Central memory CD4-positive, alpha-beta T cell (primary cell): ENCODE data around the gene HLA-A.

Experiments
- DNase-seq: peaks from one replicate; pipeline ENCODE4 v3.0.0; 2022

The HLA-A gene

DNA sequence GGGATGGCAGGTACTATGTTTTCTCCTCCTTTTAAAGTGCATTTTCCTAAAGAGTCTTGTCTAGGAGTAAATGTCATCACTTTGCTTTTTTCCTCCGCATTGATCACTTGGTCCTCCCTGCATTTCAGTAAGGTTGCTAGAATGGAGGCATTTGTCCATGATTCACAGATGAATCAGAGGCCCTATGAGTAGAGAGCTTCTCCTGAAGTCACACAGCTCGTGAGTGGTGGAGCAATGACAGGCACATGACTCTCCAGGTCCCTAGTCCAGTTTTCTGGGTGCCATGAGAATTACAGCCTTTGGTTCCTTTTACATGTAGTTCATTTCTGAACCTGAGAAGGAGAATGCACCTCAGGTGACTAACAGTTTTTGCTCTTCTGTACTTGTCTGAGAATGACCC, 50.5 kb downstream of the HLA-A start:
- no peak for DNase-seq

DNA sequence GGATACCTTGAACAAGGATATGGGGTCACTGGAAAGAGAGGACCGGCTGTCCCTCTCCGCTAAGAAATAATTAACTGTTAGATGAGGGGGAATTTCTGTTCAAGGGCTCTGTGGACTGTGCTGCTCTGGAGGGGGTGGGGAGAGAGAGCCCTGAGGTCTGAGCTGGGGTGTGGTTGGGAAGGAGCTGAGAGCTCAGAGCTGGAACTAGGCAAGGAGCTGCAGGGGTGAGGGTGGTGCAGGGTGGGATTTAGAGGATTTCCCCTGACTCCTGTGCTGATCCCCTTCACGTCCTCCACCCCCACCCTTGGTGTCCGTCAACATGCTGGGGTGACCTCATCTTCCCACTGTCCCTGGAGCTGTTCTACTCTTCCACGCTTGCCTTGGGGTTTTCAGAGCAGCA, 52.5 kb downstream of the HLA-A start:
- DNase-seq, result no peak

DNA sequence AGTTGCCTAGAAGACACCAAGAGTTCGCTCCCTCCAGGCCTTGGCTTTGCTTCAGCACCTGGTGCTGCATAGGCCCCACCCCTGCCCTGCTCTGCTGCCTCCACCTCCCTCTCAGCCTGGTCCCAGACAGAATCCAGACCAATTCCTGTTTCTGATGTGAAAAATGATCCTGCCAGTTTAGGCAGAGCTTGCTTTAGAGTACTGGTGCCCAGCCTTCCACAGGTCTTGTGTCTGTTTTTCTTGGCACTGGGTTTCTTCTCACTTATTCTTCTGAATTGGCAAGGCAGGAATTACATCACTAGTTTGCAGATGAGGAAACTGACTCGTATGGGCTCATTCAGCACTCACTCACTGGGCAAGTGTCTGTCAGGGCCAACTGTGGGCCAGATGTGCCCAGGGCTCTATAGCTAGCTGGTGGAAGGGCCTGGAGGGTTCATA, 53.0 kb downstream of the HLA-A start:
- DNase-seq, result no peak
